ENCODE measurements around the gene ARMC3.
"Not testable (repeated sequence)": the region's sequence is repeated elsewhere in the genome, so short reads cannot be mapped to it uniquely, and the experiment has no call there.

Gene ARMC3

DNA sequence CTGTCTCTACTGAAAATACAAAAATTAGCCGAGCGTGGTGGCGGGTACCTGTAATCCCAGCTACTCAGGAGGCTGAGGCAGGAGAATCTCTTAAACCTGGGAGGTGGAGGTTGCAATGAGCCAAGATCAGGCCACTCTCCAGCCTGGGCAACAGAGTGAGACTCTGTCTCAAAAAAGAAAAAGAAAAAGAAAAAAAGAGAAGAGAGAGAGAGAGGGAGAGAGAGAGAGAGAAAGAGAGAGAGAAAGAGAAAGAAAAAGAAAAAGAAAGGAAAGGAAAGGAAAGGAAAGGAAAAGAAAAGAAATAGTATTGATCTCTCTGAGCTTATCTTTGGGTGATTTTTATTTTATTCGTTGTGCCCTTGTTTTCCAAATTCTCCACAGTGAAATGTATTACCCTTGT lies 1.2 kb downstream of the ARMC3 start:
- DNase-seq: not testable (repeated sequence)

DNA sequence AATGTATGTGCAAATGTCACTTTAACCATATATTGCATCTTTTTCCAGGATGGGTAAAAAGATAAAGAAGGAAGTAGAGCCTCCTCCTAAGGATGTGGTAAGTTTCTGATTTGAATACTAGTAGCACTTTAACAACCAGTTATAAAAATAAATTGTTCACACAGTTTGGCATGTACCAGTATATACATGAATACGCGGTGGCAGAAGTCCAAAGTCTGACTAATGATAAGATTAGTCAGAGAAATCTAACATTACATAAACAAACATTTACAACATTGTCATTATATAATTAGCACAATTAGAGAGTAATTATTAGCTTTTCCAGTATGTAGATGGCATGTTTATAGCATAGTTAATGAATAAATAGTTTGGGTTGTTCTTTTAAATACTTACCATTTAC lies 4.1 kb downstream of the ARMC3 start:
- no peak for DNase-seq

DNA sequence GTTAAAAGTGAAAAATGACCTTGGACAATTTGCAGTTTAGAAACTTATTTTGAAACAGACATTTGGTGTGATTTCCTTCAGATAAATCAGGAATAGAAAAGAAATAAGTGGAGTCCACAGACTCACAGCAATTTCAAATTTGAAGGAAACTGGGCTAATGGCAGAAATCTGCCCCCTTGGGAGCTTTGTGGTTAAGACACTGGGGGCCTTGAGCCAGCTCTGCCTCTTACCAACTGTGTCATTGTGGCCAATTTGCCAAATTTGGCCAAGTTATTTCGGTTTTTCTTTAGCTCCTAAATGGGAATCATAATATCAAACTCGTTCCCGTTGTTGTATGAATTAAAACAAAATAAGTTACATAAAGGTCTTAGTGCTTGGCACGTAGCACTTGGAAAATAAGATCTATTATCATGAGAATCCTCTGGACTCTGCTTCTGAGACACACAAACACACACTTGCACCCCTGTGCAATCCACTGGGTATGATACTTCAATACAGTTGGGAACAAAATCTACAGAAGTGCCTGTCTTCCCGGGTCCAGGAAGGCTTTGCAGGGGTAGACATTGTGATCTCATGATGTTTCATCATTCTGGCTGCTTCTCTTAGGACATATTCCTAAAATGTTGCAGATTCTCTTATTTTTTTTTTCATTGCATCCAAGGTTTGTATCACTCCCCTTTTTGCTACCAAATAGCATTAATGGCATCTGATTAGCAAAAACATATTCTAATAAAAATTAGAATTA lies 4.9 kb downstream of the ARMC3 start:
- DNase-seq: no peak

DNA sequence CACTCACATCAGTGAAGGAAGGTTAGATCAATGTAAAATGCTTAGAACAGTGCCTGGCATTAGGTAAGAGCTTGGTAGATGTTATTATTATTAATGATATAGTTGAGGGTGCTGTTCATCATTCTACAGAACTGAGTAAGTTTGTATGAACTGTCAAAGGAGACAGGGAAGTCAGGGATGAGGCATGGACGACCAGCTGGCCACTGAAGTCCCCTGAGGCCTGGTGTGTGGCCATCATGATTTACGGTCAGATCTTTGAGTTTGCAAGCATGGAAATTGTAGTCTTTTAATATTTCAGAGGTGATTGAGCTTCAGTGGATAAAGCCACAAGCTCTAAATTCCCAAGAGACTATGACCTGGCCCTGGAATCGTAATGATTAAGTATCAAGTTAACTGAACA lies 6.9 kb downstream of the ARMC3 start:
- DNase-seq: no peak

DNA sequence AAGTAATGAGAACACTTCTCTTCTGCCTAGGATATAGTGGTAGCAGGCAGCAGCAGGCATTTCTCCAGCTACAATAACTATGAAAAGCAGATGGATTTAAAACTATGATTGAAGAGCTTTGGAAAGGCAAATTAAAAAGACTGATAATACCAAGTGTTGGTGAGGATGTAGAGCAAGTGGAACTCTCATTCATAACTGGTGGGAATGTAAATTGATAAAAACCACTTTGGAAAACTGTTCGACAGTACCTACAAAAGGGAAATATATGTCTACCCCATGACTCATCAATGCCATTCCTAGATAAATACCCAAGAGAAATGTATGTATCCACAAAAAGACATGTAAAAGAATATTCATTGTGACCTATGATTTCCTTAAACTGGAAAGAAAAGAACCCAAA lies 14.6 kb downstream of the ARMC3 start:
- DNase-seq: no peak

DNA sequence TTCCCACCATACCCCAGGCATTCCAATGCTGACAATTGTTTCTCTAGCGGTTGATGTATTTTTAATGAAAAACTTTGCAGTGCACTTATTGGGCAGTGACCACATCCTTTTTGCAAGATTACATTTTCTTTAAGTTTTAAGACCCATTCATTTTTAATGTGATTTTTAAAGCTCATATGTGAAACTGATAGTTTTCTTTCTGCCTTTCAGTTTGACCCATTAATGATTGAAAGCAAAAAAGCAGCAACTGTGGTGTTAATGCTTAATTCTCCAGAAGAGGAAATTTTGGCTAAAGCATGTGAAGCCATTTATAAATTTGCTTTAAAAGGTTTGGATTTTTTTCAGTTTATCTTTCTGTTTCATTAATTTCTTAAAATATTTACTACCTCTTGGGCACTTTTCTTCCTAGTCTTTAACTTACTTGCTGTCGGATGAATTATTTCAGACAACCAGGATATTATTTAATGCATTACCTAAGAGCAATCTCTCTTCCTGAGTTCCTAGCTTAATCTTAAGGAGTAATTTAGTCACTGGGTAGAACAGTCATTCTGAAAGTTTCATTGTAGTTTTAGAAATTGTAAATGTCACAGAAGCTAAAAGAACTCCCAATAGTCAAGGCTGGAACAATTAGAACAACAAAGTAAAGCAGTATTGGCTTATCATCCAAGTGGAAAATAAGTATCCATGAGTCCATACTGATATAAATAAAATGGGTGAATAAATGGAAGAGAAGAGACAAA lies 18.3 kb downstream of the ARMC3 start:
- no peak for DNase-seq

DNA sequence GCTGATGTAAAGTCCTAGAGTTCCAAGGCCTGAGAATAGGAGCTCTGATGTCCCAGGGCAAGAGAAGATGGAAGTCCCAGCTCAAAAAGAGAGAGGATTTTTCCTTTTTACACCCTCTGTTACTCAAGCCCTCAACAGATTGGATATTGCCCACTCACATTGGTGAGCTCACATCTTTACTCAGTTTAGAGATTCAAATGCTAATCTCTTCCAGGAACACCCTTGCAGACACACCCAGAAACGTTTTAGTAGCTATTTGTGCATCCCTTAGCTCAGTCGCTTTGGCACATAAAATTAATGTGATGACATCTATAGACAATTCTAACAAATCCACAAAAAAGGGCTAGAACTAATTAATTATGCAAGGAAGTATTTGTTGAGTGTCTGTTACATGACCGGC lies 27.1 kb downstream of the ARMC3 start:
- no peak for DNase-seq

DNA sequence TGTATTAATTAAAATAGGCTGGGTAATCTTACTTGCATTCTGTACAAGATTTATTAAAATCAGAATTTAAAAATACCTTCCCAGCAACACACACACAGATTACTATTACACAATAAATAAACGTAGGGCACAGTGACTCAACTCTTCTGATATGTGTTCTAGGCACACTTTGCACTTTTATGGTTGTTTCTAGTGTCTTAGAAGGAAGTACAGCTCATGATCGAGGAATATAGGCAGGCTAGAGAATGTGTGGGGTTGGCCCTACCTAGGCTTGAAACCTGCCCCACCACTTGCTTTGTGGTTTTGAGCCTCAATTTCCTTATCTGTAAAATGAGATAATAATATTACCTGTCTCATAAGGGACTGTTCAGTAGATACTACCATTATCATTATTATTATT lies 30.5 kb downstream of the ARMC3 start:
- no peak for DNase-seq

DNA sequence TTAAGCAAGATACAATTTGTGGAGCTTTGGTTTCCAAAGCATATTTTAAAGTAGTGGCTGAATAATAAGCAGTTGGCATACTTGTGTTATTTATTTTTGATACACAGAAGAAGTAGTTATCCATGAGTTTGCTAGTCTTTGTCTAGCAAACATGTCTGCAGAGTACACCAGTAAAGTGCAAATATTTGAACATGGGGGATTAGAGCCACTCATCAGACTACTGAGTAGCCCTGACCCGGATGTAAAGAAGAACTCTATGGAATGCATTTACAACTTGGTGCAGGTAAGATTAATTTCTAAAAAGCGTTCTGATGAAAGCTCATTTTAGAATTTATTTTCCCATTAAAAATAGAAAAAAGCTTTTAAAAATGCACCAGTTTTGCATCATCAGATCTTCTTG lies 31.4 kb downstream of the ARMC3 start:
- no peak for DNase-seq

DNA sequence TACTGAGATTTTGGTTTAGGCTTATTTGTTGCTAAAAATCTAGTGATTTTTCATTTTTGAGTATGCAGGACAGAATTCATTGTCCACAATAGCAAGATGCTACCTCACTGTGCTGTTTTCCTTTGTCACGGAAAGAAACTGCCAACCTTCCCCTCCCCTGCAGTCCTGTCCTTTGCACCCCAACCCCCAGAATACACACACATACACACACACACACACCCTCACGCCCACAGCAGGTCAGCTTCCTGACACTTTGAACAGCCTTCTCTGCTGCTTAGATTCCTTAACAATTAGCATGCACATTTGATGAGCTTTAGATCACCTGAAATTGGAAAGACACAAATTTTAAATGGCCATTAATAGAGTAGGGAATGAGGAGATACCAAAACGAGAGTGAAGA lies 32.1 kb downstream of the ARMC3 start:
- no peak for DNase-seq

DNA sequence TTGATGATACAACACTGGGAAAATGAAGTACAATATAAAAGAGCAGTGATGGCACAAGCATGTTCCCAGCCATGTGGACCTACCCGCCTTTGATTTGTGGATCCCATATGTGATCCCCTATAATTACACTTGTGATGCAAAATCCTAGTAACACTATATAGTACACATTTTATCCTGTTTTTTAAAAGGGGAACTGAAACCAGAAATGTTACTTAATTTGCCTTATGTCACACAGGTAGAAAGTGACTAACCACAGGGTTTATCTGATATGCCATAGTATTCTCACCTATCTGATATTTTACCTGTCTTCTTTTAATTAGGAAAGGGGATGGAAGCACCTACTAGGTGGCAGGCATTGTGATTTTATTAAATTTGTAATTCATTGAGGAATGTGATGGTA lies 35.0 kb downstream of the ARMC3 start:
- DNase-seq: no peak

DNA sequence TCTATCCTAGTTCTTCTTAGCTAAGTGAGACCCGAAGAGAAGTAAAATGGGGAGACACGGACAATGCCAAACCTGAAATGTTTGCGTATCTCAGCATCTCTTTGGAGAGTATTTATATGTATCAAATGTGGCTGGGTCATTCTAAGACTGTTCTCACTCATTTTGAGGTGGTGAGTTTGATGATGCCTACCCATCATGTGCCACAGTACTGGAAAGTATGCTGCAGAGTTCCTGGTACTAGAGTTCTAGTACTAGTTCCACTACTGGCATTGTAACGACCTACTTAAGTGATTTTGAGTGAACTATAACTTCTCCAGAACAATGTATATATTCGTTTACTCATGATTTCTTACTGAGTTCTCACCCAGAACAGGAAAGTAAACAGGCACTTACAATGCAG lies 41.9 kb downstream of the ARMC3 start:
- no peak for DNase-seq

DNA sequence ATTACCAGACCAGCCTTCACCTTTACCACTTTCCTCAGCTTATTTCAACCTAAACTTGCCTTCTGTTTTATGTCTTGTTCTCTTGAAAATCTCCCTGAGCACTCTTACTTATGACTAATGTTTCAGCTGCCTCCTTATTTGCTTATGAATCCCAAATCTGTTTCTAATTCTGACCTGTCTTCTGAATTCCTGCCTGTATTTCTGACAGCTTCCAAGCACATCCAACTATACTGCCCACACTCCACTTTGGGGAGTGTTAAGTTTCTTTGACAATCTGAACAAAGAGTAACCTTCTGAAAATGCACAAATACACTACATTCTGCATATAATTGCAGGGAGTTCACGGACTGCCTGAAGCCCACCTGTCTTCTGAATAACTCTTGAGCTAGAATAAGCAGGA lies 48.7 kb downstream of the ARMC3 start:
- no peak for DNase-seq

DNA sequence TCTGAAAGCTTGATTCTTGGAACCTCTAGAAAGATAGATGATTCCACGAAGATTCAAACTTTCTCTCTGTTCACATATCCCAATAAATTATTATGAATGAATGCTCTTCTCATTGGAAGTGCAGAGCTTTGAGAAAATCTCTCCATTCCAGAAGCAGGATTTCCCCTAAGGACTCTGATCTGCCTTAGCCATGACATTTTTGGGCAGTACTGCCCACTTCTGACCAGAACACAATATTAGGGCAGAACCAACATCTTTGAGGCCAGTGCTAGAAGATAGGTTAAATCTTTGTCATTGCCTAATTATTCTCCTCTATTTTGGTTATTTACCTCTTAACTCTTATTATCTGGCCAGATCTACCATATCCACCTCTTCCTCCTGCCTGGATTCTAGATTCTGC lies 49.9 kb downstream of the ARMC3 start:
- no peak for DNase-seq

DNA sequence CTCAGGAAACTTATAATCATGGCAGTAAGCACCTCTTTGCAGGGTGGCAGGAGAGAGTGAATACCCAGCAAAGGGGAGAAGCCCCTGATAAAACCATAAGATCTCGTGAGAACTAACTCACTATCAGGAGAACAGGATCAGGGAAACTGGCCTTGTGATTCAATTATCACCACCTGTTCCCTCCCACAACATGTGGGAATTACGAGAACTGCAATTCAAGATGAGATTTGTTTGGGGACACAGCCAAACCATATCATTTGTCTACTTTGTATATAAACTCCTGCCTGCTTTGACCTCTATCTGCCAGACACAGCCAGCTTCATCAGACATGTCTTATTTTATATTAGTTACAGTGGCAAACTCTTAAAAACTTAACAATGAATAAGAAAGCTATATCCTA lies 50.4 kb downstream of the ARMC3 start:
- DNase-seq: no peak

DNA sequence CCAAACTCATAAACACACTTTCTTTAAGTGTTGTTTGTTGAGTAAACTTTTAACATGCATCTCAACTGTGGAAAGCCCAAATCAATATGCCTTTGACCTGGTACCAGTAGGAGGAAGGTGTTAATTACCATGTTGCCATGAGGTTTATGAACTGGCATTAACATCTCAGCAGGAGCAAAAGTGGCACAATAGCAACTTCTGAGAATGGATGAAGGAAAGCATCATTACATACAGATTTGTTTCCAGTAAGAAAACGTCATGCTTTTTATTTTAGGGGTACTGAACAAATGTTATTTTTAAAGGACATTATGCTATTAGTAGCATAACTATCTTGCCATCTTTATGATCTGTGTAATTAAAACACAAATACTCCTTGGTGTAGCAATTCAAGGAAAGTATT lies 51.1 kb downstream of the ARMC3 start:
- no peak for DNase-seq

DNA sequence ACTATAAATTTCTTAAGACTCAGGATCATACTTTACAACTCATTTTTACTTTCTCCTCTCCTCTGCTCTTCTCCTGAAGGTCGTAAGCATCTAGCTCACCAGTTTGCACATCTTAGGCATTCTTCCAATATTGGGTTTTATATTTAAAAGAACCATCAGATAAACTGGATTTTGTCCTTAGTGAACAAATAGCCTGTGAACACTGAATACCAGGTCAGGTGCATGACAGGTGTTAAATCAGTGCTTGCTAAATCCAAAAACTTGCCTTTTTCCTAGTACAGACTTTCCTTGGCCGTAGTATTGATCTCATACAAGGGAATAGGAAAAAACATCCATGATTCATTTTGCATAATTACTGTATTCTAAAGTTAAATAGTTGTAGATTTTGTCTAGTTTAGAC lies 53.0 kb downstream of the ARMC3 start:
- no peak for DNase-seq

DNA sequence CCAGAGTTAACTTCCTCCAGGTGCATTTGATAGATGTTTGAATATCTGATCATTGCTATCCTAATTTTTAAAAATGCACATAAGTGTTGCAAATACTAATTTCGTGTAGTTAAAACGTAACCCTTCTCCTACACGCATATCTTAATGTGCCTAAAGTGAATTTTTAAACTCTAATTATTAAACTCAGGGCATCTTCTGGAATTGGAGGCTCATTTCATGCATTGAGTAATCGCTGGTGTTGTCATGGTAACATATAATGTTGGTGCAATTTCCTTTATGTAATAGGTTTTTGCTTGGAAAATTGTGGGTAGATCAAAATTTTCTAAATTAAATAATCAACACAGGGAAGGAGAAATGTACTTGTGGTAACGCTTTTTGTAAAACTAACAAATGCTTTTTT lies 56.2 kb downstream of the ARMC3 start:
- DNase-seq: no peak

DNA sequence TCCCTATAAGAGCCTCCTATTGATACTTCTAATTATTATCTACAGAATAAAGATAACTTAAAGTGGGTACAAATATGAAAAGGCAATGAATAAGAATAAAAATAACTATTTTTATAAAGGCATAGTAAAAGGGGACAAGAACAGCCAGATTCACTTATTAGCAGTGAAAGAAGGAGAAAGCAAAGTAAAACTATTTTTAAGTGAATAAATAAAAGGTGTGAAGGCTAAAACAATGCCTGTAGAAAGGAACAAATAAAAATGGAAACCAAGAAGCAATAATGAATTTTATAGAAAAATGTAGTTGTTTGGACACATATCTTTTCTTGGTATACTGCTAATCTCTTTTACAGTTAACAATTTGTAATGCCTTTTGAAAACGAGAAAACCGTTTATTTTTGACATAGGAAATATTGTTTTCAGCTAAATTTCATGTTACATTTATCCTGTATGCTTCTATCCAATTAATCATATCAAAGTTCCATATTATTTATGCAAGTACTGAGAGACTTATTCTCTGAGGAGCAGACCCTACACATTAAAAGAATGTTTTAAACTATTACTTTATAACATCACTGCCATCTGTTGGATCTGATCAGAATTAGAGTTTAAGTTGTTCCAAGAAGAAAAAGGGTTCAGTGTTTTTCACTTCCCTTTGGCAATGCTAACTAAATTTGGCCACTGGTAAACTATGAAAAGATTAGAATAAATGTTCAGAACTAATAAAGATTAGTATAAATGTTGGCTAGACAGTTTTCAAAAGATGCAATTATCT lies 59.1 kb downstream of the ARMC3 start:
- DNase-seq: no peak

DNA sequence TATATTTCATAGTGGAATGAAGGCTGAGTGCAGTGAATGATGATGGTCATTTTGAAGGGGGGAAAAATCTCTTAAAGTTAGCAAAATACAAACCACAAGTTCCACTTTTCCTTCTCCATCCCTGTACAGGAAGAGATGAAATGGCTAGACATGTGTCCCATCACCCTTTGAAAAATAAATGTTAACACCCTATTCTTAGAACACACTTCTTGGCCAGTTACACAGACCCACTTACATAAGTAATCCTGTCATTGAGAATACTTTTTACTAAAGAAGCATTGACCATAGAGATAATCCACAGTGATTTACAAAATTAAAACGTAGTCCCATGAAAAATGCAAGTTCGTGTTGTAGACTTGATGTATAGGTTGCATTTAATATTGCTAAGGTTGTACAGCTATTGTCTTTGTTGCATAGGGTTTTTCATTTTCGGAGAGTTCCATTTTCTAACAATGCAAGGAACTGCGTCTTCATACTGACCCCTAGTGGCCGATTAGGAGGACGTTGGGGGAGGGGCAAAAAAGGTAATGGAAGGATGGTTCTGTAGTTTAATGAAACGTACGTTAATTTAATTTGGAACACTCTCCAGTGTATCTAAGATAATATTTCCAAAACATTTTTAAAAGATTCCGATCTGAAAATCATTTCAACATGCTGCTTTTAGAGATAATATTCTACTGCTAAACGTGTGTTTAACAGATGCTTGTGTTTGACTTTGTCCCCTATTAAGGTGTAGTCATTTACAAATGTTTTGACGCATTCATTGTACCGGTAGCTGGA lies 60.9 kb downstream of the ARMC3 start:
- DNase-seq: peak; percentile 75

DNA sequence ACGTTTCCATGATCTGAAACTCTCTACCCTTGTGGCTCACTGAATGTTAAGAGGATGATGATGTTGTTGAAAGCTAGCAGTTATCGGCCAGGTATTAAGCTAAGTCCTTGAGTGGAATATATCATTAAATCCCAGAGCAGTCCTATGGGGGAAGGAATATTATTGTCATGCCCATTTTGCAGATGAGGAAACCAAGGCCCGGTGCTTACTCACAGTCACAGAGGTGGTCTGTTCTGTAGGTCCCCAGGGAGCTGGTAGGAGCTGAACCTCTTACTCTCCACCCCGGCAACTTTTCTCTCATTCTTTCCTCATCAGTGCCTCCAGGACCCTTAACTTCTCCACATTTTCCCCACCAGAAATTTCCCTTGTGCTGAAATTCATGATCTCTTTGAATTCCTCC lies 62.6 kb downstream of the ARMC3 start:
- DNase-seq: no peak

DNA sequence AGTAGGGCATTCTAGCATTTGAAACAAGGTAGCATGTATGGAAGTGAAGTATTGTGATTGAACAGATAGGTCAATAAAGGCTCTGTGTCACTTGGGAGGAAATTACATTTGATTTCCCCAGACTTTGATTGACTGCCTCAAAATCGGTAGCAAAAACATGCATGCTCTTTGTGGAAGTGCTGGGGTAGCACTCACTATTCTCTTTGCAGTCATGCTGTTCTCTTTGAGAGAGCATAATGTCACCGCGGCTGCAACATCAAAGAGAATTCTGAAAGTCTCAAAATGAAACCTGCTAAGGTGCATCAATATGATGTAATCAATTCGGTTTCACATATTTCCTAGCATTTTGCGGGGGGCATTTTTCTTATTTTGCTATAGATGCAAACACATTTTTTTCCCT lies 64.2 kb downstream of the ARMC3 start:
- DNase-seq: peak; percentile 42

DNA sequence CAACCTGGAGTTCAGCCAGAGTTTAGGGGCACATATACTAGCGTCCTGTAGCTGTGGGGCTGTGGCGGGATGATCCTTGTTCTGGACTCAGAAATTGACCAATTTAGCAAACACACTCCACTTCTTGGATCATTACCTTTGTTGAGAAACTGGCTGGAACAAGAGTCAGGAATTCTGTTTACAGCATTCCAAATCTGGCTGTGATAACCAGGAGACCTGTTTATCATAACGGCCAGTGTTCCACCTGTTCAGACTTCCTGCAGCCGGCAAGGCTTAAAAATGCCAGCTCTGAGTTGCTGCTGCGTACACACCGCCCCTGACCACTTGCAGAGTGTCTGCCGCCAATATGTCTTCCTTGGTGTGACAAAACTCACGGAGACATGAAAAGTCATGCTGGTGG lies 64.8 kb downstream of the ARMC3 start:
- no peak for DNase-seq
